ENCODE results near the gene CHURC1.

The CHURC1 gene

DNA sequence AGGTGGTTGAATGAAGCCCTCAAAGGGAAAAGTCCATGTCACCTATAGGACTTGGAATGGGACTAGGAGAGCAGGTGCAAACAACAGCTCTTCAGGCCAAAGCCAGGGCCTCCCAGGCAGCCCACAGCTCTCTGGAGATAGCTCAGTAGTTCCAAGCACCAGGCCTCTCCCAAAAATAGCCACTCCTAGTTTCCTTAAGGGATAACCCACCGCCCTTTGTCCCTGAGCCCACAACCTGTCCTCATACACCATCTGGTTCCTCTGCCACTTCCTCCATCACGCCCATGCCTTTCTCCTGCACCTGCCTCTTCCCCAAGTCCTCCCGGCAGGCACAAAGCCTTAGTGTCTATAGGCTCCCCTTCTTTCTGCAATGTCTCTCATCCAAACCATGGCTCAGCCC lies 55.8 kb downstream of the CHURC1 start:
- H3K79me2 ChIP-seq (ENCODE audit: insufficient read depth, low read depth) = peaks cover 31% of the 10 kb centered on the region; the same call in 1 of the 2 replicates
- no peak overlapping the region for H3K4me3 ChIP-seq (IDR thresholded peaks at IDR 0.05; ENCODE audit: insufficient read depth, low read depth, low read length)
- no peaks in the 10 kb centered on the region for H3K27me3 ChIP-seq (ENCODE audit: insufficient read depth, low read depth)
- peak overlapping the region; percentile 31; the same call in 1 of the 2 replicates for H3K9ac ChIP-seq
- no peaks in the 10 kb centered on the region for H3K36me3 ChIP-seq (ENCODE audit: insufficient read depth)
- H2AFZ ChIP-seq (ENCODE audit: low read depth) = no peak overlapping the region
- peaks cover 64% of the 10 kb centered on the region for H3K4me1 ChIP-seq (ENCODE audit: low read depth, poor library complexity, severe bottlenecking)
- no peaks in the 10 kb centered on the region for H4K20me1 ChIP-seq (ENCODE audit: insufficient read depth)
- TF ChIP-seq CTCF (conservative IDR thresholded peaks at IDR 0.05; ENCODE audit: low read depth, low read length) = no peak
- H3K27ac ChIP-seq = peak overlapping the region; percentile 79
- peak overlapping the region; percentile 81 for H3K4me2 ChIP-seq

DNA sequence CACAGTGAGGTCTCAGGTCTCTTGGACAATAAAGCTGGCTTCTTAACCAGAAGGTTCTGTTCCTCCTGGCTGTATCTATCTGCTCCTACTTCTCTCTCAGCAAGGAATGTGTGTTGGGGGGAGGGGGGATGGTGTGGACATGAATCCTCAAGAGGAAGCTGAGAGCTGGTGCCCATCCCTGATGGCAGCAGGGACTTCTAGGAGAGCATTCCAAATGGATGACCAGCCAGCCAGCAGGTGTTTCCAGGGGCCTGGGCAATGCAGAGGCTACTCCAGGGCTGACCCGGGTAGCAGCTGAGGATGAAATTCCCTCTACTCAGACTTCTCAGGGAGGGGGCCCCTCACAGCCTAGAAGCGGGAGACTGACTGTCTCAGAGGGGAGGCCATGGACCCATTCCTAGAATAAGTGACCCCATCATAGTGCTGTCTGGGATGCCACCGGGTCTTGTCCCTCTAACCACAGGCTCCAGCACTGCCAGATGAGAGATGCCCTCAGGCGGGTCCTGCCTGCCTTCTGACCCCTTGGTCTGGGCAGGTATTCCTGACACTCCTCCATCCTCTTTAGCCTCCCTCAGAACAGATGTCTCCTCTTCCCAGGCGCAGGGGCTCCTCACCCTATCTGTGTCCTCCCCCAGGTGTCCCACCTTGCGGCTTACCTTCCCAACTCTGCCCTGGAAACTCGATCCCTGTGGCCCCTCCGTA lies 56.7 kb downstream of the CHURC1 start:
- Histone ChIP-seq H4K20me1 (ENCODE audit: insufficient read depth) (no peaks in the 10 kb centered on the region), H3K4me2 (peak overlapping the region; percentile 81), H3K36me3 (ENCODE audit: insufficient read depth) (no peaks in the 10 kb centered on the region), H3K27me3 (ENCODE audit: insufficient read depth, low read depth) (no peaks in the 10 kb centered on the region), H3K4me1 (ENCODE audit: low read depth, poor library complexity, severe bottlenecking) (peaks cover 55% of the 10 kb centered on the region), H3K4me3 (IDR thresholded peaks at IDR 0.05; ENCODE audit: insufficient read depth, low read depth, low read length) (no peak overlapping the region), H3K27ac (peak overlapping the region; percentile 79; the same call in 1 of the 2 replicates), H3K9ac (peak overlapping the region; percentile 64; the same call in 1 of the 2 replicates), H2AFZ (ENCODE audit: low read depth) (no peak overlapping the region), H3K79me2 (ENCODE audit: insufficient read depth, low read depth) (peaks cover 31% of the 10 kb centered on the region; the same call in 1 of the 2 replicates)
- no peak for TF ChIP-seq CTCF (conservative IDR thresholded peaks at IDR 0.05; ENCODE audit: low read depth, low read length)

DNA sequence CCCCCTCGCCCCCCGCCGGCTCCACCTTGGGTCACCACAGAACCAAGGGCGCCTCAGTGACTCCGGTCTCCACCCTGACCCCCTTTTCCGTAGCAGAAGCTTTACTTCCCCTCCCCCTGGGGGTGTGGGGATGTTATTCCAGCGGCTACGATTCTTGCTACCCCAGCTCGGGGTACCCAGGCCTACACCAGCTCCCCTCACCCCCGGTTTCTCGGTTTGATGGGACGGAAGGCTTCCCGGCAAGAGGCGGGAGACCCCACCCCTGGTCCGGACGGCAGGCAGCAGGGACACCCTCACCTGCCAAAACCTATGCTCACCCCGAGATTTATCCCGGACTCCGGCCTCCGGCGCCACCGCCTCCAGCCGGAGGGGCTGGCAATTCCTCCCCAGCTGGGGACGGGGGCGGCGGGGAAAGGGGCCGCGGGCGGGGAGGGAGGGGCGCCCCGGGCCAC lies 57.3 kb downstream of the CHURC1 start:
- 0 out of 2 replicates have a peak overlapping the region, but pooled peaks have one; percentile 15 for H3K27ac ChIP-seq
- H3K4me1 ChIP-seq (ENCODE audit: low read depth, poor library complexity, severe bottlenecking) = peaks cover 50% of the 10 kb centered on the region
- peak overlapping the region; percentile 64; the same call in 1 of the 2 replicates for H3K9ac ChIP-seq
- no peak for TF ChIP-seq CTCF (conservative IDR thresholded peaks at IDR 0.05; ENCODE audit: low read depth, low read length)
- peak overlapping the region; percentile 38; the same call in 1 of the 2 replicates for H2AFZ ChIP-seq (ENCODE audit: low read depth)
- no peaks in the 10 kb centered on the region for H3K27me3 ChIP-seq (ENCODE audit: insufficient read depth, low read depth)
- H3K36me3 ChIP-seq (ENCODE audit: insufficient read depth) = no peaks in the 10 kb centered on the region
- peak overlapping the region; percentile 81 for H3K4me2 ChIP-seq
- no peak overlapping the region for H3K4me3 ChIP-seq (IDR thresholded peaks at IDR 0.05; ENCODE audit: insufficient read depth, low read depth, low read length)
- H4K20me1 ChIP-seq (ENCODE audit: insufficient read depth) = no peaks in the 10 kb centered on the region
- H3K79me2 ChIP-seq (ENCODE audit: insufficient read depth, low read depth) = peaks cover 31% of the 10 kb centered on the region; the same call in 1 of the 2 replicates

DNA sequence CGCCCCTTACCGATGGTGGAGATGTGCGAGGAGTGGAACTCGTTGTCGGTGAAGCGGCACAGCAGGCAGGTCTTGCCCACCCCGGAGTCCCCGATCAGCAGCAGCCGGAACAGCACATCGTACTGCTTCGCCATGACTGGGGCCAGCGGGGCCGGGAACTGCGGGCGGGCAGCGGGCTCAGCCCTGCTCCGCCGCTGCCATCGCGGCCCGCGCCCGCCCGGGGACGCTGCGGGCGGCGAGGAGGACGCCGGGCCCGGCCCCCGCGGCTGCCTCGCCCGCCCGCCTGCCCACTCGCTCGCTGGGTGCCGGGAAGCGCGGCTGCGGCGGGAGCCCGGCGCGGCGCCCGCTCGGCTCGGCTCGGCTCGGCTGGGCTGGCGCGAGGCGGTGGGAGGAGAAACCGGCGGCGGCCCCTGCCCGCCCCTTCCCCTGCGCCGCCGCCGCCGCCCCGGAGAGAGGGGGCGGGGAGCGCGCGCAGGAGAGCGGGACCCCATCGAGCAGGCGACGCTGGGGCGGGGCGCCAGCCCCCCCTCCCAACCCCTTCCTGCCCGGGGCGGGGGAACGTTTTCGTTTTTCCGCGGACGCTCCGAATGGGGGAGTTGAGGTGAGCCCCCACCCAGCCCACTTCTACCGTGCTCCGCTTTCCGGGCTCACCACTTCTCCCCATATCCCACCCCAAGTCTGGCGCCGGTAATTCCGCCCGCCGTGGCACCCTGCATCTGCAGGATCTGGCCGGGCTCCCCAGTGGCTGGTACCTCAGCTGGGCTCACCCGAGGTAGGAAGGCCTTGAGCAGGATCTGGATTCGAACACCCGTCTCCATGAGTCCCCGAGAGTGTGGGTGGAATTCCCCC lies 57.9 kb downstream of the CHURC1 start, which contains the start of gene RAB15:
RAB15 (minus strand) TSS at position 394 of the 849 bp plus-strand sequence; CDS start at position 134, 260 bp downstream.
- H3K9ac ChIP-seq = peak within 1 kb of the TSS; percentile 76; the same call in 1 of the 2 replicates
- no peak for TF ChIP-seq CTCF (conservative IDR thresholded peaks at IDR 0.05; ENCODE audit: low read depth, low read length)
- H3K27me3 ChIP-seq (ENCODE audit: insufficient read depth, low read depth) = no peaks in the 10 kb centered on the region
- no peaks in the 10 kb centered on the region for H4K20me1 ChIP-seq (ENCODE audit: insufficient read depth)
- H2AFZ ChIP-seq (ENCODE audit: low read depth) = peak within 1 kb of the TSS; percentile 75
- H3K79me2 ChIP-seq (ENCODE audit: insufficient read depth, low read depth) = peaks cover 31% of the 10 kb centered on the region; the same call in 1 of the 2 replicates
- peak within 1 kb of the TSS; percentile 81 for H3K4me2 ChIP-seq
- peaks cover 44% of the 10 kb centered on the region for H3K4me1 ChIP-seq (ENCODE audit: low read depth, poor library complexity, severe bottlenecking)
- no peaks in the 10 kb centered on the region for H3K36me3 ChIP-seq (ENCODE audit: insufficient read depth)
- peak within 1 kb of the TSS; percentile 39; the same call in 1 of the 2 replicates for H3K27ac ChIP-seq
- H3K4me3 ChIP-seq (IDR thresholded peaks at IDR 0.05; ENCODE audit: insufficient read depth, low read depth, low read length) = no peak within 1 kb of the TSS
